Measurements from ENCODE around the gene TSPAN15.

The TSPAN15 gene

DNA sequence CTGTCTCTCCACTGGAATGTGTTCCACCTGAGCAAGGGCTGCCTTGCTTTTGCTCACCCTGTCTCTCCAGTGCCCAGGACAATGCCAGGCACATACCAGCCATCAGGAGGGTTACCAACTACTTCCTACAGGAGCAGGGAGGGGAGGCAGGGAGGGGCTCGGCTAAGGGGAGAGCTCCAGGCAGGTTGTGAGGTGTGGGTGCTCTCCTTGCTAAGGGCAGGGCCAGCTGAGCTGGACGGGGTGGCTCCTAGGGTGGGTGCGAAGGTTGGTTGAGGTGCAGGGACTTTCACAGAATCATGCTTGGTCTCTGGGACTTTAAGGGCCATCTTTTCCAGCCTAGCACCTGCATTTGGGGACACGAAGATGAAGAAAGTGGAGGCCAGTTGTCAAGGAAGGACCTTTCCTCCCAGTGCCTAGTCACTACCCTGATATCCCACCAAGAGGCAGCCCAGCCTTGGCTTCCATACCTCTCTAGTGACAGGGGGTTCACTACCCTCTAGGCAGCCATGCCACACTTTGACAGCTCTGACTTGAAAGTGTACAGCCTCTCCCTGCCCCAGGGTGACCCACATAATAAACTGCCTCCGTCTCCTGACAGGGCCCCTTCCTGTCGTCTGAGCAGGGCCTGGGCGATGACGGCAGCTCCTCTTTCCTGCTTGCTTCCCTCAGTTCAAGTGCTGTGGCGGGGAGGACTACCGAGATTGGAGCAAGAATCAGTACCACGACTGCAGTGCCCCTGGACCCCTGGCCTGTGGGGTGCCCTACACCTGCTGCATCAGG lies 46.5 kb downstream of the TSPAN15 start:
- no peak overlapping the region for H3K4me3 ChIP-seq (replicated peaks; ENCODE audit: low read depth, low read length)
- DNase-seq (ENCODE audit: extremely low read depth, low read depth): no peak
- TF ChIP-seq, protein P1, sequence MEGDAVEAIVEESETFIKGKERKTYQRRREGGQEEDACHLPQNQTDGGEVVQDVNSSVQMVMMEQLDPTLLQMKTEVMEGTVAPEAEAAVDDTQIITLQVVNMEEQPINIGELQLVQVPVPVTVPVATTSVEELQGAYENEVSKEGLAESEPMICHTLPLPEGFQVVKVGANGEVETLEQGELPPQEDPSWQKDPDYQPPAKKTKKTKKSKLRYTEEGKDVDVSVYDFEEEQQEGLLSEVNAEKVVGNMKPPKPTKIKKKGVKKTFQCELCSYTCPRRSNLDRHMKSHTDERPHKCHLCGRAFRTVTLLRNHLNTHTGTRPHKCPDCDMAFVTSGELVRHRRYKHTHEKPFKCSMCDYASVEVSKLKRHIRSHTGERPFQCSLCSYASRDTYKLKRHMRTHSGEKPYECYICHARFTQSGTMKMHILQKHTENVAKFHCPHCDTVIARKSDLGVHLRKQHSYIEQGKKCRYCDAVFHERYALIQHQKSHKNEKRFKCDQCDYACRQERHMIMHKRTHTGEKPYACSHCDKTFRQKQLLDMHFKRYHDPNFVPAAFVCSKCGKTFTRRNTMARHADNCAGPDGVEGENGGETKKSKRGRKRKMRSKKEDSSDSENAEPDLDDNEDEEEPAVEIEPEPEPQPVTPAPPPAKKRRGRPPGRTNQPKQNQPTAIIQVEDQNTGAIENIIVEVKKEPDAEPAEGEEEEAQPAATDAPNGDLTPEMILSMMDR (IDR thresholded peaks at IDR 0.05; ENCODE audit: low read depth, low read length, missing control alignments): no peak

DNA sequence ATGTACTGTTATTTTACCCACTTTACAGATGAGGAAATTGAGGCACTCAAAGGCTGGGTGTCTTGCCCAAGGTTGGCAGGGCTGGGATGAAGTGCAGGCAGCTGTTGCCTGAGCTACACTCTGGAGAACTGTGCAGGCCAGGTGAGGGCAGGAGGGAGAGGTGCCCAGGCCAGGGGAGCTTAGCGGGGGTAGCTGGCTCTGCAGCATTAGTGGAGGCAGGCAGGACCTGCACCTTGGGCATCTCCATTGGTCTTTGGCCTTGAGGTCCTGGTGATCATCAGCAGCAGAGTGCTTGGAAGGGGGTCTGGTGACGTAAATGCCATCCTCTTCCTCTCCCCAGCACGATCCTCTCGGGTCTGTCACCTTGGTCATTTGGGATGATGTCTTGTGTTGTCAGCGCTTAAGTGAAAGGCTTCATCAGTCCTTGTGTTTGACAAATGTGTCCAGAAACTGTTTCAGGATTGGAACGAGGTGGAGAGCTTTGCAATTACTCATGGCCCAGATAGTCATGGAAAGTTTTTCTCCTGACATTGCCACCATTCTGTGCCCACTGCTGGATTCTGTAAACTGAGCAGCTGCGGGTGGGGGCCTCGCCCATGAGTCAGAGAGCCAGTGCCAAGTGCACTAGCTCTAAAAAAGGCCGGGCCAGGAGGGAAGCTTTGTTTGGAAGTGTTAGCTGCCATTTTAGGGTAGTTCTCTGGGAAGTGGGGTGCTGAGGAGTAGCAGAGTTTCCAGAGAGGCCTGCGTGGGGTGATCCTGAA lies 47.6 kb downstream of the TSPAN15 start:
- H3K4me3 ChIP-seq (replicated peaks; ENCODE audit: low read depth, low read length): no peak overlapping the region
- TF ChIP-seq, protein P1 (IDR thresholded peaks at IDR 0.05; ENCODE audit: low read depth, low read length, missing control alignments): no peak
- DNase-seq (ENCODE audit: extremely low read depth, low read depth): no peak

DNA sequence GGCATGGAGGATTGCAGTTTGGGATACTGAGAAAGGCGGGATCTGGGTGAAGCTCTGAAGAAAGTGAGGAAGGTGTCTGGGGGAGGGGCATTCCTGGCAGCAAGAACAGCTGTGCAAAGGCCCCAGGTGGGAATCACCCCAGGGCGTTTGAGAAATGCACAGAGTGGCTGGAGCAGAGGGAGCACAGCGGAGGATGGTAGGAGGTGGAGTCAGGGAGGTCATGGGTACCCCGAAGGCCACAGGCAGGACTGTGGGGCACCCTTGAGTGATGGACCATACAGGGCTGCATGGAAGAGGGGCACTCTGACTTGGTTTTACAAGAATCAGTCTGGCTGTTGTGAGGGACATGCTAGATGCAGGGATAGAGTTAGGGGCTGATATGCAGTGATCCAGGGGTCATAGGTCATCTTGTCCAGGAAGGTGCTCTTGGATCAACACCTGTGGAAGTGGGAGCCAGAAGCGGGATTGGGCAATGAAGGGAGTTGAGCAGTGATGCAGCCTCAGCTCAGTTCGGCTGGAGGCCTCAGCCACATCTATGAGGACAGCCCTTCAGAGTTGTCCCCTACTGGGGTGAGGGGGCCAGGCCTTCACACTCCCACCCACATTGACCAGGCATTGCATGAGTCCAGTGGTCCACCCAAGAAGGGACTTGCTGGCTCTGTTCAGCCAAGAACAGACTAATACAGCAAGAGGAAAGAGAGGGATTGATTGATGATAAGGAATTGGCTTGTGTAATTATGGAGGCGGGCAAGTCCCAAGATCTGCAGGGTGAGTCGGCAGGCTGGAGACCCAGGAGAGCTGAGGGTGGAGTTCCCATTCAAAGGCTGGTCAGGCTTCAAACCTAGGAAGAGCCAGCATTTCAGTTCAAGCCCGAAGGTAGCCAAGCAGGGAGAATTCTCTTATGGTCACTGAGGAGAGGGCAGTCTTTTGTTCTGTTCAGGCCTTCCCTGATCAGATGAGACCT lies 48.7 kb downstream of the TSPAN15 start:
- no peak for DNase-seq (ENCODE audit: extremely low read depth, low read depth)
- TF ChIP-seq, protein P1 (IDR thresholded peaks at IDR 0.05; ENCODE audit: low read depth, low read length, missing control alignments): no peak
- no peak overlapping the region for H3K4me3 ChIP-seq (replicated peaks; ENCODE audit: low read depth, low read length)

DNA sequence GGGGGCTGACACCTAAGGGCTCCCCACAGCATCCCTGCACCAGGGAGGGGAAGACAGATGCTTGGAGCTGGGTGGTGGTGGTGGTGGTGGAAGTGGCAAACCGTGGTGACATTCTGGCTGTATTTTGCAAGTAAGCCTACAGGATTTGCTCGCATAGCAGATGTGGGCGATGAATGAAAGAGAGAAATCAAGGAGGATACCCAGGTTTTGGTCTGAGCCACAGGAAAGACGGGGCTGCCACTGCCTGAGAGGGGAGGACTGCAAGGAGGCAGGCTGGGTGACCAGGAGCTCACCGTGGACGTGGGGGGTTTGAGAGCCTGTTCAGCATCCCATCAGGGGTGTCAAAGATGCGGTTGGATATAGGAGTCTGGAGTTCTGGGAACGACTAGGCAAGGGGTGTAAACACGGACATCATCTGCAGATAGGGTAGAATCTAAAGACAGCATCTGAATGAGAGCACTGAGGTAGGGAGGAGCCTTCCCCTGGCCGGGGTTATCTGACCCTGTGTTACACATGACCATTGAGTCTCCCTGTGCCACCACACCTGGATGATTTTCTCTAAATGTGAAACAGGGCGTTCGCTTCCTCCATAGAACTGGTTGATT lies 49.7 kb downstream of the TSPAN15 start:
- TF ChIP-seq, protein P1 (IDR thresholded peaks at IDR 0.05; ENCODE audit: low read depth, low read length, missing control alignments): no peak
- no peak overlapping the region for H3K4me3 ChIP-seq (replicated peaks; ENCODE audit: low read depth, low read length)
- DNase-seq (ENCODE audit: extremely low read depth, low read depth): no peak

DNA sequence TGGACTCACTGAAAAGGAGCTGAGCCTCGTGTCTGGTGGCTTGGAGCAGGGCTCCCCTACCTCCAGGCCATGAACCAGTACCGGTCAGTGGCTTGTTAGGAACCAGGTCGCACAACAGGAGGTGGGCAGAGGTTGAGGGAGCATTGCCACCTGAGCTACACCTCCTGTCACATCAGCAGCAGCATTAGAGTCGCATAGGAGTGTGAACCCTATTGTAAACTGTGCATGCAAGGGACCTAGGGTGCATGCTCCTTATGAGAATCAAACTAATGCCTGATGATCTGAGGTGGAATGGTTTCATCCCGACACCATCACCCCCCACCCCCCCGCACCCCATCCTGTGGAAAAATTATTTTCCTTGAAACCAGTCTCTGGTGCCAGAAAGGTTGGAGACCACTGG lies 50.4 kb downstream of the TSPAN15 start:
- TF ChIP-seq, protein P1 (IDR thresholded peaks at IDR 0.05; ENCODE audit: low read depth, low read length, missing control alignments): no peak
- no peak overlapping the region for H3K4me3 ChIP-seq (replicated peaks; ENCODE audit: low read depth, low read length)
- no peak for DNase-seq (ENCODE audit: extremely low read depth, low read depth)

GRCh38 chr10:69502589-69502988 lies 51.3 kb downstream of the TSPAN15 start:
- TF ChIP-seq, protein P1 (IDR thresholded peaks at IDR 0.05; ENCODE audit: low read depth, low read length, missing control alignments): no peak
- no peak for DNase-seq (ENCODE audit: extremely low read depth, low read depth)
- H3K4me3 ChIP-seq (replicated peaks; ENCODE audit: low read depth, low read length): no peak overlapping the region
